GM18867 (cell line): ENCODE results near the gene DCDC2C.
"Not testable (repeated sequence)": the region's sequence is repeated elsewhere in the genome, so short reads cannot be mapped to it uniquely, and the experiment has no call there.

Source experiments
- ATAC-seq: cut with Tn5 transposase; IDR thresholded peaks from one replicate; pipeline ENCODE4 v1.9.1; 2021; ENCODE audit warnings: mild to moderate bottlenecking, moderate library complexity; ENCODE audit not compliant: unreplicated experiment

DCDC2C gene, protein sequence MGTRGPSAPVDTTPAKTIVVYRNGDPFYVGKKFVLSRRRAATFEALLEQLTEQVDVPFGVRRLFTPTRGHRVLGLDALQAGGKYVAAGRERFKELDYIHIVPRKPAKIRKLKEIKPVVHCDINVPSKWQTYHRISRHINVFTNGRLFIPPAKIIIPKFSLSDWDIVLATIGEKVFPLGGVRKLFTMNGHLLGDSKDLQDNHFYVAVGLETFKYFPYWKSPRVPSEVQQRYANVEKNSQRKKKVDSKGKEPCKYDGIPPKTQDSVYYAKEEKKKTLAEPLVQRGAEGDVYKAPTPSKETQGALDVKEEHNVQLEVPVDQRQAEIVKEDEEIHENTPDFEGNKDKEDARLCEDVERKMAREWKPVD

DNA sequence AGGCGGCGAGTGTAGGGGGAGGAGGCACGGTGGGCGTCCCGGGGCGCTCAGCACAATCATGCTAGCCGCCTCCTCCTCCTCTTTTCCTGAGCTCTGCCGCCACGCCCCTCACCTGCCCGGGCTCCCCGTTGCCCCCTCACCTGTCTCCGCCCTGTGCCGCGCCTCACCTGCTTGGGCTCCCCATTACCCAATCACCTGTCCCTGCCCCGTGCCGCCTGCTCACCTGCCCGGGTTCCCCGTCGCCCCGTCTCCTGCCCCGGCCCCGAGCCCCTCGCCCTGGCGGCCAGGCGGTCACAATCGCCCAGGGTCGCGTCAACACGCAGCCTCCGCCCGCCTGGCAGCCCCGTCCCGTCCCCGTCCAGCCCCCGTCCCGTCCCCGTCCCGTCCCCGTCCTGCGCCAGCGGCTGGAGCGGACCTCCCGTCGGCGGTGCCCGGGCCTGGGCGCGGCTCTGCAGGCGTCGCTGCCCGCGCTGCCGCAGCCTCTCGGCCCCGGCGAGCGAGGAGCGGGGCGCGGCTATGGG lies at the start of gene DCDC2C:
Gene DCDC2C, plus strand, starts transcription at position 340 of the 521 bp plus-strand sequence. Its CDS starts 177 bp downstream, at position 517.
- no peak for ATAC-seq

- no peak for ATAC-seq
Observed at GRCh38 chr2:3654011-3654410, 49.4 kb upstream of the DCDC2C start.

- no peak for ATAC-seq
Observed at GRCh38 chr2:3654531-3655225, 48.7 kb upstream of the DCDC2C start.

DNA sequence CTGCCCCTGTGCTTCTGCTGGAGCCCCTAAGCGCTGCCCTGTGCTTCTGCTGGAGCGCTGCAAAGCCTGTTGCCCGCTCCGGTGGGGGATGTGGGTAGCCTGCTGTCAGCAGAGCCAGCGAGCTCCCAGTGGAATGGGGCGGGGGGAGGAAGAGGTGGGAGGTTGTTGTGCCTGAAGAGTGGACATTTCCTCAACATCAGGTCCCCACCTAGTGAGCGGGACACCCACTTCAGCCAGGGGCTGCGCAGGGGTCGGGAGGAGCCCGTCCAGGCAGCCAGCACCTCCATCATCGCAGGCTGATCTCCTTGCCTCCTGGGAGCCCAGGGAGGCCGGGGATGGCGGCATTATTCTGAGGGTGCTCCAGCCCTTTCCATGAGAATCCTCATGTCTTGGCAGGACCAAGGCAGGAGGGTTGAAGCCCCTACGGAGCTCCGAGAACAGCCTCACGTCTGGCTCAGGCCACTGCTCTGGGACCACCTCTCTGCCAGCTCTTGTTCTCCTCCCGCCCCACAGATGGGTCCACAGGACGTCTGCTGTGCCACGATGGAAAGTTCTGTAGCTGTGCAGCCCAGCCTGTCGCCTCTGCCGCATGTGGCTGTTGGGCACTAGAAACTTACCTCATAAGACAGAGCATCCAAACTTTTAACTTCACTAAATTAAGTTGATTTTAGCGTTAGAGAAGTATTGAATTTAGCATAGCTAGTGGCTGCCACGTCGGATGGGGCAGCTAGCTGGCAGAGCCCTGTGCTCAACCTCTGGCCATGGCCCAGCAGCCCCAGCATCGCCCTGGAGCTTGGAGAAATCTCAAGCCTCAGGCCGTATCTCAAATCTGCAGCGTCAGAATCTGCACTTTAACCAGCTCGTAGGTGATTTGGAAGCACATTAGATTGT lies 47.3 kb upstream of the DCDC2C start:
- no peak for ATAC-seq

GRCh38 chr2:3656762-3657721 lies 46.3 kb upstream of the DCDC2C start:
- ATAC-seq = no peak

GRCh38 chr2:3657881-3658280 lies 45.5 kb upstream of the DCDC2C start, which contains the start of gene ALLC:
TSS of gene ALLC (plus strand) at chr2:3658200. CDS start at chr2:3671158, 12,958 bp downstream.
- ATAC-seq = no peak

- no peak for ATAC-seq
Observed at GRCh38 chr2:3659447-3660432, 43.6 kb upstream of the DCDC2C start.

GRCh38 chr2:3660640-3661039 lies 42.7 kb upstream of the DCDC2C start:
- not testable (repeated sequence) for ATAC-seq

- no peak for ATAC-seq
Observed at GRCh38 chr2:3661149-3661660, 42.2 kb upstream of the DCDC2C start.

DNA sequence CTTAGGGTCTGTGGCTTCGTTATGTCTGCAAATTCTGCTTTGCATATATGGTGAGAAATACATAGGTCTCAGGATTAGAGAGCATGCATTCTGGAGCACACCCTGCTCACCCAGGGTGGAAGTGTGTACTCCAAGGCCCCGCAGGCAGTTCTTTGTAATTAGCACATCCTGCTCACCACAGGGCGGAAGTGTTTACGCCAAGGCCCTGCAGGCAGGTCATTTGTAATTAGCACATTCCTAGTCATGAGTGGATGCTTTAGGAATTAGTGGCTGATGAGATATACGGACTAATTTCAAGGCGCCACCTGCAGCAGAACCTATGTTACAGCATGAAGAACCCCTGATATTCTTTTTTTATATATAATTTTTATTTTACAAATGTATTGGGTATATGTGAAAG lies 41.1 kb upstream of the DCDC2C start:
- peak; percentile 63 for ATAC-seq

DNA sequence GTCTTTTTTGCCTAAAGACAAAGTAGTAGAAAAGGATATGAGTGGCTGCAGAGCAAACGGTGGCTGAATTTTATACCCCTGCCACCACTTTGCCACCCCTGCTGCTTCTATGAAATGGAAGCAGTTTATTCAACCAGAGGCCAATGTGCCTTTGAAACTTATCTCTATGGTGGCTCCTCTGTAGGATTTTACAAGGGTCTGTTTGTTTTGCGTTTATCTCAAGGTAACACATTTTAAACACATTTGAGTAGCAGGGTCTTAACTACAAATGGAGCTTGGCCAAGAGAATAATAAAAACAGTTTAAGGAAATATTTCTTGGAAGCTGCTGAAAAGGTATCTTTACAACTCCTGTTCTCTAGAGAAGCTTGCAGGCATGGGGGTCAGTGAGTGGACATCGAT lies 39.3 kb upstream of the DCDC2C start:
- ATAC-seq = no peak

DNA sequence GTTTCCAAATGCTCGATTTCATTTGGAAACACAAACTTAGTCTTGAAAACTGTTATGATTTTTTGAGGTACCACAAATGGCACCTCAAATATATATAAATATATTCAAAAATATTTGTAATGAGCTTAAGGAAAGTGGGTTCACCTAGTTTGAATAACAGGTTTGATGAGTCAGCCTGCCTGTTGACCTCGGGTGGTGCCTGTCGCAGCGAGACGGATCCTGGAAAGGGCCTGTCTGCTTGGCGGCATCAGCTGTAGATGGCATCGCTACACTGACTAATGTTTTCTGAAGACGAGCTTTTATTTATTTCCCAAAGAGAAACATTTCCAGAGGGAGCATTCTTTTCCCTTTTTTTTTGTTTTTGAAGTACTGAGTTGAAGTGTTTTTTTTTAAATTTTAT lies 38.5 kb upstream of the DCDC2C start:
- no peak for ATAC-seq

DNA sequence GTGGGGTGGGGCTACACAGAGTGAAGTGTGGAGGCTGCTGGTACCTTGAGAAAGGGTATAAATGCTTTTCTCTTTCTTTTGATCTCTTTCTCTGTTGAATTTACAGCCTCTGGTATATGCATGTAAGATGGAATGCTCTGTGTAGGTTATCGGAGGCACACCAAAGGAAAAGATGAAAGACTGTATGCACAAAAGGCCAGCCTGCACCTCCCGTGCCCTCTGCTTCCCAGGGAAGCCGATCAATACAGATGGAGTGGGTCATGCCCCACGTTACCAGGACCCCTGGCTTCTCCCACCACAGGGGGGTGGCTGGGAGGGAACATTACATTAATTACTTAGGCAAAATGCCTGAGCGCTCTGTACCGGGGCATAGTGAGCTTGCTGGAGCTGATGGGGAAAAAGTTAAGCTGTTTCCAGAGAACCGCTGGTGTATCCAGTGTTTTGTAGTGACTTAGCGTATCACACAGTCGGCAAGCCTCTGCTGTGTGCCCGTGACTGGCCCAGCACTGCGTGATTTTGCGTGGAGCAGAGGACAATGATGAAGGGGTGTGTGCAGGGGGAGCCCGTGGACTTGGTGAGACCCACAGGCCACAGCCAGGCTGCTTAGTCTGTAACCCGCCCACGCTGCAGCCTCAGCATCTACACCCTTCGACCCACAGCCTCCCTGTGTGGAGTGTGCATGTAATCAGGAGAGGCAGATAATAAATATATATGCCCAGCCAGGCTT lies 37.3 kb upstream of the DCDC2C start:
- no peak for ATAC-seq

DNA sequence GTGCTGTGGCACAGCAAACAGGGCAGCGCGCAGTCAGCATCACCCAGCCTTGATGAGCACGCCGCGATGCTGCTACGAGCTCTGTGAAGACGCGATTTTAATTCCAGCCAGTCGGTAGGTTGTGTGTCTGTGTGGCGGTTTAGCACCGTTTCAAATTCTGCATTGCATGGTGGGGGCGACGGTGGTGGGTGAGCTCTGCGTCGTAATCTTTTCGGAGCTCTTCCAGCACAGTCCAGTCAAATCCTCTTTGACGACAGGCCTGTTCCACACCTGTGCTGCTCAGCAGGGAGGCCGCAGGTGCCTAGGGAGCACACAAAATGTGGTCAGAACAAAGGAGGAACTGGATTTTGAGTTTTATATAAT lies 36.8 kb upstream of the DCDC2C start:
- no peak for ATAC-seq

DNA sequence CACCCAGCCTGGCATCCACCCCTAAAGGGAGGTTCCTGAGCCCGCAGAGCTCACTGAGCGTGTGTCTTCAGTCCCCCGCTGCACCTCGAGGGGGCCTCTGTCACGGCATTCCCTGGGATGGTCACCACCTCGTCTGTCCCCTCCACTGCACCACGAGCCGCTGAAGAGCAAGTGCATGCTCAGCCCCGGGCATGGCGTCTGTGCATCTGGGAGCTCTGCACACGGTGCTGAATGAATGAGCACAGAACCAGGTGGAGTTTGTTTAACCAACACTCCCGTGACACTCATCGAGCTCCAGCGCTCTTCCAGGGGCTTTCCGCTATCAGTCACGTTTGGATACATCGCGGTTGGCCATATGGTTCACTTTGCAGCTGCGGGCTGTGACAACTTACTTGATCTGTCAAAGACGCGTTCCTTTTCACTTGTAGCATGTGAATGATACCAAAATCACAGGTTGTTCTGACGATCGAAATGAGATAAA lies 36.2 kb upstream of the DCDC2C start:
- peak; percentile 78 for ATAC-seq

- ATAC-seq = no peak
Observed at GRCh38 chr2:3669656-3670055, 33.7 kb upstream of the DCDC2C start.

GRCh38 chr2:3670376-3670775 lies 33.0 kb upstream of the DCDC2C start:
- no peak for ATAC-seq

GRCh38 chr2:3670941-3671340 lies 32.4 kb upstream of the DCDC2C start:
- ATAC-seq = no peak
